HG03025 (cell line): ENCODE measurements around the gene DHX35.
A peak's percentile ranks its signal among the peaks of the same experiment; 100 is the strongest.
"Not testable (repeated sequence)": the region's sequence is repeated elsewhere in the genome, so short reads cannot be mapped to it uniquely, and the experiment has no call there.

Source experiments
- ATAC-seq: cut with Tn5 transposase; IDR thresholded peaks from one replicate; pipeline ENCODE4 v1.9.1; 2021; ENCODE audit warnings: mild to moderate bottlenecking, moderate library complexity; ENCODE audit not compliant: unreplicated experiment, low FRiP score

DHX35 gene

GRCh38 chr20:38975539-38976120 is 13.5 kb downstream of the DHX35 start:
- no peak for ATAC-seq

- no peak for ATAC-seq
These were observed 17.3 kb downstream of the DHX35 start for GRCh38 chr20:38979434-38979833.

DNA sequence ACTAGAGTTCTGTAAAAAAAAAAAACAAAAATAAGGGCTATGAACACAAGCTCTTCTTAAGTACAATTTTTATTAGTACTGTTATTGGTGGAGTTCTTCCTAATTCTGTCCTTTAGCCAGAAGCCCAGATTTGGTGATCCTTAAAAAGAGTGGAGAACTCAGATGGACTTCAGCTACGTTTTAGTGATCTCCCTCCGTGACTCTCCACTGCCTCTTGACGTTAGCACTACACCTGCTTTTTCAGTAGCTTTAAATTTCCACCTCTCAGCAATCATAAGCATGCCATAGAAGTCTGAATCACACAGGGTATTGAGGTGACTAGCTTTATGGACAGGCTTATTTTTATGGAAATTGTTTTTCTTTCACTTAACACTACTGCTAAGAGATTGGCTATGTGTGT is 17.7 kb downstream of the DHX35 start:
- no peak for ATAC-seq

DNA sequence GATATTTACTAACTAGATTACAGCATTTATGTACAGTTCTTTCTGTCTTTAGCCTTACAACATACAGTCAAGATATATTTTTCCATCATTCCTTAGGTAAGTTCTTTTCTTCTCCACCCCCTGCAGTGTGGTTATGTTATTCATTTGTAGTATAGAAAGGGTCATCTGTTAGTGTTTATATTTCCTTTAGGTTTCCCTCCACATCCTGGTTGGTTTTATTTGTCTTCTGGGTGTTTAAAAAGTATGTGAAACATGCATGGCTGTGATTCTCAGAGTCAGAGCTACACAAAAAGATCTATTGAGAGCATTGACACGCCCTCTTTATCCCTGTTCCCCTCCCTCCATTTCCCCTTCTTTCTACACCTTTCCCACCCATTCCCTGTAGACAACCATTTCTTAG is 20.1 kb downstream of the DHX35 start:
- ATAC-seq: no peak

- ATAC-seq: no peak
These were observed 22.9 kb downstream of the DHX35 start for GRCh38 chr20:38985060-38985459.

GRCh38 chr20:38985603-38986170 is 23.5 kb downstream of the DHX35 start:
- no peak for ATAC-seq

- ATAC-seq: no peak
These were observed 24.5 kb downstream of the DHX35 start for GRCh38 chr20:38986663-38987062.

DNA sequence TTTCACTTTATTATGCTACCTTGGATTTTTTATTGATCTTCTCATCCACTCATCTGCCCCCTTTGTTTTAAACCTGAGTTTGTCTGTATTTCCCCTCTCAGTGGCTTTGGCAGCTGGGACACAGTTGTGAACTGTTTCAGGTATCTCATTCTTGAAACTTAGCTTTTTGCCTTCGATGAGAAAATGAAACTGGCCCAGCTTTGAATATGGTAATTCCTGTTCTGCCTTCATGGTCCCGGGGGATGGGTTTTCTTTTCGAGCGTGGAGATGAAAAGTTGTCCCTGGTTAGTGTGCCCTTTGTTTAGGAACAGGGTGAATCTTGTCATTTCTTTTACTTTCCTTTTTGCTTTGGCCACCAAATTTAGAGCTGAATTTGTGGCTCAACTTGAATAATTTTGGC is 25.6 kb downstream of the DHX35 start:
- ATAC-seq: peak; percentile 65

GRCh38 chr20:38990728-38991127 is 28.6 kb downstream of the DHX35 start:
- ATAC-seq: no peak

- no peak for ATAC-seq
These were observed 29.9 kb downstream of the DHX35 start for GRCh38 chr20:38991814-38992704.

DNA sequence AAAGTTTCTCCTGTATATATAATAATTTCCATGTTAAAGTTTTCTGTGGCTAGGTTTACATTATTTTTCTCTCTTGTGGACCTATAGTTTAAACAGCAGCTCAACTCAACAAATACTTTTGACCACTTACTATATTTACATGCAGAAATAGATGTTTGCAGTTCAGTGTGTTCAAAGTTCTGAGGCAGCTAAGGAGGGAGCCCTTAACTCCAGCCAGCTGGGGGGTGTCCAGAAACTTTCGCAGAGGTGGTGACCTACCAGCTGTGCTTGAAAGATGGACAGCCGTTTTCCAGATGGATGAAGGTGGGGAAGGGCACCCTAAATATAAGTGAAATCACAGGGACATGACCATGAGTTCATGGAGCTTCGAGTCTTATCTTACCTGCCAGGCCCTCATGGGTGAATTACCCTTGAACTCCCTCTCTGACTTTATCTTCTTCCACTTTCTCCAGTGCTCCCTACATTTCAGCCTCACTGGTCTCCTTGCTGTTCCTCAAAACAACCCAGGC is 33.4 kb downstream of the DHX35 start:
- ATAC-seq: no peak

GRCh38 chr20:38996866-38997265 is 34.7 kb downstream of the DHX35 start:
- not testable (repeated sequence) for ATAC-seq

GRCh38 chr20:38997622-38998021 is 35.5 kb downstream of the DHX35 start:
- peak; percentile 71 for ATAC-seq

DNA sequence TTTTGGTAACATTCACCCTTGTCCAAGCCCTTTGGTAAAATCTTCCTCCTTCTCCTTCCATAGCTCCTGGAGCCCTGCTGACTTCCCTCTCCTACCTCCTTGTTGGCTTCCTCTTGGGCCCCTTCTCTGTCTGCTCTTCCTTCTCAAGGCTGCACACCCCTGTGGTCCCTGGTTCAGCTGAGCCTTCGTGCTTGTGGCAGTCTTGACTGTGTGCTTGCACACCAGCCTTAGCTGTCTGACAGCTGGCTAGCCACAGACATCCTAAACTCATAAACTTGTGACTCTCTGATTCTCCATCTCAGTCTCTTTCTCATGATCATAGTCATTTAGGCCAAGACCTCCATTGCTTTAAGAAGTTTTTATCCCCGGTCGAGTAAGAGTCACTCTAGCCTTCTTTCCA is 37.1 kb downstream of the DHX35 start:
- ATAC-seq: no peak

- no peak for ATAC-seq
These were observed 38.1 kb downstream of the DHX35 start for GRCh38 chr20:38999965-39000910.

DNA sequence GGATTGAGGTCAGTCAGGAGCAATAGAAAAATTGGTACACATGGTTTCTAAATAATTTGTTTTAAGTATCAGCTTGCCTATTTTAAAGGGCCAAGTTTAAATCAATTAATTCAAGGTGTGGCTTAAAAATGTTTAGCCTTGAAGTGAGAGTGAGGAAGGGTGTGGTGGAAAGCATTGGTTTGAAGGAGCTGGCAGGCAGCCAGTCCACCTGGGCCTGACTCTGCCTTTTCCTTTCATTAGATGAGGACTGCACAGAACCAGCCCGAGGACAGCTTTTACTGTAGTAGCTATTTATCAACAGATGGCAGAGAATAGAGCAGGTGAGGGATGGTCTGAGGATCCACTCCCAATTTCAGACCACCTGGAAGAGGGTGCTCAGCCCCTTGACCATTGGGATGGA is 42.4 kb downstream of the DHX35 start:
- ATAC-seq: no peak

DNA sequence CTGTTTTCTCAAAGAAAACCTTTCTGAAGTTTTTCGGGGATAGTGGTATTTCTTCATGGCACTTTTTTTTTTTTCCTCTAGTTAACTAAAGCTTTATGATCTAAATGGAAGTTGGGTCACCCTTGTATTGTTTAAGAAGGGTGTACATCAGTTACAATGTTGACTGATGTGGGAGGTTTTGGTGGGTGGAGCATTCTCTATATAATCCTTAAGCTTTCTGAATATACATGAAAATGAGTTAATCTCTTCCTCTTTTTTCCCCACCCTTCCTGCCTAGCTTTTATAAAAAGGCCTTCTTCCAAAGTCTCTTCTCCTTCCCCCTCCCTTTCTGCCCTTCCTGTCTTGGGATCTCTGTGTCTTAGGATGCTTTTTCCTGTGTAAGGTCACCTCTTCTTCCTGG is 47.2 kb downstream of the DHX35 start:
- no peak for ATAC-seq

DNA sequence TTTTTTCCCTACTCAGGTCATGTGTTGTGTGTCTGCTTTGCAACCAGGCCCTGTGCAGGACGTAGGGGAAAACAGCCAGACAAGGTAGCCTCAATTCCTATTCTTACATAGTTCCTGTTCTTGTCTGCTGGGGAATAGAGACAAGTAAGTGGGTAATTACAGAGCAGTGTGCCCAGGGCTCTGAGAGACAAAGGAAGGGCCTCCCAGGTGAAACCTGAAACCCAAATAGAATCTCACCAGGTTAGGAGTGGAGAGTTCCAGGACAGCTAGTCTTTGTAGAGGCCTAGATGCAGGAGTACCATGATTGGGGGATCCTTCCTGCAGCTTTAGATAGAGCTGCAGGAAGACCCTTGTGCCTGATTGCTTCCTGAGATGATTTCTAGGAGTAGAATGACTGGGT is 48.4 kb downstream of the DHX35 start:
- no peak for ATAC-seq

GRCh38 chr20:39013662-39014109 is 51.5 kb downstream of the DHX35 start:
- no peak for ATAC-seq

- ATAC-seq: no peak
These were observed 53.9 kb downstream of the DHX35 start for GRCh38 chr20:39016041-39016440.
